Activated CD4-positive, alpha-beta T cell treated with anti-CD3 and anti-CD28 coated beads for 36 hours (primary cell): Measurements from ENCODE around the gene MLPH. TPM values are rescaled to one million over a fixed set of nuclear protein-coding genes. Genes with fewer than 3 reads are reported as not detected.

ENCODE experiments used
- ATAC-seq: fragments of 200-7000 bp; cut with Tn5 transposase; one replicate; pipeline ENCODE4 v1.10.0; 2021; ENCODE audit warnings: mild to moderate bottlenecking, moderate library complexity
- CTCF ChIA-PET: fragments of 350-600 bp; sonication (Branson Sonifier 250); formaldehyde crosslinking; loops from one replicate; lab custom pipeline; 2021; ENCODE audit warnings: antibody characterized with exemption; lab: Charles Lee
- POLR2A ChIA-PET: fragments of 350-600 bp; sonication (Branson Sonifier 250); formaldehyde crosslinking; loops from one replicate; lab custom pipeline; 2021; ENCODE audit warnings: antibody characterized with exemption, inconsistent platforms; lab: Charles Lee
- DNase-seq: peaks from one replicate; pipeline ENCODE4 v3.0.0-alpha.2; 2020
- H3K27ac Mint-ChIP-seq: one replicate; pipeline ENCODE4 v1.8.0; 2021; ENCODE audit warnings: mixed read lengths
- H3K27me3 Mint-ChIP-seq: one replicate; pipeline ENCODE4 v1.8.0; 2021; ENCODE audit warnings: mixed read lengths
- H3K36me3 Mint-ChIP-seq: one replicate; pipeline ENCODE4 v1.8.0; 2021; ENCODE audit warnings: low read depth, mixed read lengths
- H3K4me1 Mint-ChIP-seq: one replicate; pipeline ENCODE4 v1.8.0; 2021; ENCODE audit warnings: mixed read lengths
- H3K4me3 Mint-ChIP-seq: one replicate; pipeline ENCODE4 v1.8.0; 2021; ENCODE audit warnings: mild to moderate bottlenecking, moderate library complexity, mixed read lengths
- H3K9me3 Mint-ChIP-seq: one replicate; pipeline ENCODE4 v1.8.0; 2021; ENCODE audit warnings: low read depth, mixed read lengths
- intact Hi-C, 2 experiments: fragments of 100-400 bp; cut with DNase I in 1 of 2; cut with micrococcal nuclease in 1 of 2; formaldehyde crosslinking; loops; one replicate each; pipeline versions ENCODE4 v1.14.2 to v1.15.1; 2022 to 2024; cut with DNase I, micrococcal nuclease
- total RNA-seq, 2 experiments: library from RNA; stranded (reverse); gene quantifications; one replicate each; pipeline ENCODE4 v1.2.3, GENCODE V29; 2021

Gene MLPH
- total RNA-seq, 2 experiments from 2014 or later = 0.82 to 1.2 TPM

- Mint-ChIP-seq H3K27me3 (no peaks in the 10 kb centered on the region), H3K9me3 (no peaks in the 10 kb centered on the region), H3K4me3 (no peak overlapping the region), H3K36me3 (no peaks in the 10 kb centered on the region), H3K27ac (no peak overlapping the region), H3K4me1 (no peaks in the 10 kb centered on the region)
- ATAC-seq (peak; percentile 11), DNase-seq (no peak)
- intact Hi-C loops = loop anchor here in 1 of 2 experiments (10.0 kb wide), 1 partner anchor 147 kb away; no protein-coding TSS in a partner anchor
- ChIA-PET POLR2A (interaction anchor here (0.6 to 1.1 kb wide), 2 partner anchors 10 to 59 kb away, joined by 3 read pairs; no protein-coding TSS in a partner anchor), CTCF (interaction anchor here (0.5 to 5.3 kb wide), 39 partner anchors 8 to 486 kb away, joined by 3 to 233 read pairs (median 6); partner anchors contain the start of gene COPS8)
Measured at GRCh38 chr2:237571551-237571950, 84.5 kb downstream of the MLPH start.

- Mint-ChIP-seq H3K4me1 (no peaks in the 10 kb centered on the region), H3K9me3 (no peaks in the 10 kb centered on the region), H3K27ac (no peak overlapping the region), H3K4me3 (no peak overlapping the region), H3K27me3 (no peaks in the 10 kb centered on the region), H3K36me3 (no peaks in the 10 kb centered on the region)
- ChIA-PET POLR2A (interaction anchor here (0.6 to 1.1 kb wide), 2 partner anchors 9 to 59 kb away, joined by 3 read pairs; no protein-coding TSS in a partner anchor), CTCF (interaction anchor here (0.5 to 5.3 kb wide), 49 partner anchors 8 to 487 kb away, joined by 3 to 233 read pairs (median 5); partner anchors contain the start of gene COPS8)
- intact Hi-C loops = loop anchor here (1.0 to 10.0 kb wide), 5 partner anchors 60 to 450 kb away; no protein-coding TSS in a partner anchor
- peak; percentile 99 for ATAC-seq
- peak; percentile 95 for DNase-seq
Measured at GRCh38 chr2:237572021-237572741, 85.1 kb downstream of the MLPH start.

GRCh38 chr2:237572742-237573101 lies 85.7 kb downstream of the MLPH start:
- ATAC-seq (no peak), DNase-seq (no peak)
- H3K27me3 Mint-ChIP-seq = no peaks in the 10 kb centered on the region
- no peak overlapping the region for H3K27ac Mint-ChIP-seq
- no peaks in the 10 kb centered on the region for H3K36me3 Mint-ChIP-seq
- H3K4me3 Mint-ChIP-seq = no peak overlapping the region
- H3K4me1 Mint-ChIP-seq = no peaks in the 10 kb centered on the region
- CTCF ChIA-PET = interaction anchor here (0.6 to 5.3 kb wide), 34 partner anchors 9 to 487 kb away, joined by 3 to 233 read pairs (median 7); partner anchors contain the start of gene COPS8
- POLR2A ChIA-PET = no interaction called here
- H3K9me3 Mint-ChIP-seq = no peaks in the 10 kb centered on the region
- intact Hi-C loops = loop anchor here (1.0 to 10.0 kb wide), 5 partner anchors 60 to 450 kb away; no protein-coding TSS in a partner anchor

- H3K9me3 Mint-ChIP-seq = no peaks in the 10 kb centered on the region
- no peaks in the 10 kb centered on the region for H3K36me3 Mint-ChIP-seq
- H3K27ac Mint-ChIP-seq = no peak overlapping the region
- DNase-seq = no peak
- intact Hi-C loops = loop anchor here in 1 of 2 experiments (10.0 kb wide), 1 partner anchor 149 kb away; no protein-coding TSS in a partner anchor
- CTCF ChIA-PET = interaction anchor here (0.8 to 5.3 kb wide), 4 partner anchors 8 to 452 kb away, joined by 3 to 233 read pairs (median 13); no protein-coding TSS in a partner anchor
- no peaks in the 10 kb centered on the region for H3K27me3 Mint-ChIP-seq
- no peak for ATAC-seq
- no peaks in the 10 kb centered on the region for H3K4me1 Mint-ChIP-seq
- POLR2A ChIA-PET = no interaction called here
- H3K4me3 Mint-ChIP-seq = no peak overlapping the region
Measured at GRCh38 chr2:237573721-237574415, 86.8 kb downstream of the MLPH start.

GRCh38 chr2:237574467-237574866 lies 87.4 kb downstream of the MLPH start:
- ChIA-PET POLR2A (no interaction called here), CTCF (interaction anchor here (5.3 kb wide), 1 partner anchor 62 kb away, joined by 233 read pairs; no protein-coding TSS in a partner anchor)
- intact Hi-C loops = loop anchor here in 1 of 2 experiments (10.0 kb wide), 1 partner anchor 150 kb away; no protein-coding TSS in a partner anchor
- ATAC-seq (no peak), DNase-seq (no peak)
- Mint-ChIP-seq H3K9me3 (no peaks in the 10 kb centered on the region), H3K4me1 (no peaks in the 10 kb centered on the region), H3K4me3 (no peak overlapping the region), H3K36me3 (no peaks in the 10 kb centered on the region), H3K27me3 (no peaks in the 10 kb centered on the region), H3K27ac (no peak overlapping the region)

- H3K27me3 Mint-ChIP-seq = no peaks in the 10 kb centered on the region
- no peak for DNase-seq
- CTCF ChIA-PET = interaction anchor here (0.6 to 5.3 kb wide), 3 partner anchors 63 to 206 kb away, joined by 3 to 233 read pairs (median 23); no protein-coding TSS in a partner anchor
- no peaks in the 10 kb centered on the region for H3K9me3 Mint-ChIP-seq
- POLR2A ChIA-PET = no interaction called here
- no peak for ATAC-seq
- no peaks in the 10 kb centered on the region for H3K4me1 Mint-ChIP-seq
- intact Hi-C loops = loop anchor here in 1 of 2 experiments (10.0 kb wide), 1 partner anchor 150 kb away; no protein-coding TSS in a partner anchor
- H3K4me3 Mint-ChIP-seq = no peak overlapping the region
- H3K27ac Mint-ChIP-seq = no peak overlapping the region
- no peaks in the 10 kb centered on the region for H3K36me3 Mint-ChIP-seq
Measured at GRCh38 chr2:237574894-237575868, 88.1 kb downstream of the MLPH start.

- DNase-seq (no peak), ATAC-seq (no peak)
- Mint-ChIP-seq H3K27me3 (no peaks in the 10 kb centered on the region), H3K27ac (no peak overlapping the region), H3K9me3 (no peaks in the 10 kb centered on the region), H3K4me3 (no peak overlapping the region), H3K36me3 (no peaks in the 10 kb centered on the region), H3K4me1 (no peaks in the 10 kb centered on the region)
- CTCF ChIA-PET = interaction anchor here (0.6 to 2.6 kb wide), 4 partner anchors 26 to 205 kb away, joined by 3 to 23 read pairs (median 4); no protein-coding TSS in a partner anchor
- POLR2A ChIA-PET = no interaction called here
- intact Hi-C loops = loop anchor here in 1 of 2 experiments (10.0 kb wide), 1 partner anchor 151 kb away; no protein-coding TSS in a partner anchor
Measured at GRCh38 chr2:237575869-237576862, 89.1 kb downstream of the MLPH start.

GRCh38 chr2:237576974-237577373 lies 89.9 kb downstream of the MLPH start:
- POLR2A ChIA-PET = no interaction called here
- no peak for DNase-seq
- no peaks in the 10 kb centered on the region for H3K27me3 Mint-ChIP-seq
- no peaks in the 10 kb centered on the region for H3K36me3 Mint-ChIP-seq
- intact Hi-C loops = loop anchor here in 1 of 2 experiments (10.0 kb wide), 1 partner anchor 152 kb away; no protein-coding TSS in a partner anchor
- no peaks in the 10 kb centered on the region for H3K9me3 Mint-ChIP-seq
- no peak for ATAC-seq
- CTCF ChIA-PET = interaction anchor here (2.6 kb wide), 1 partner anchor 64 kb away, joined by 23 read pairs; no protein-coding TSS in a partner anchor
- H3K4me1 Mint-ChIP-seq = peaks cover 3% of the 10 kb centered on the region
- no peak overlapping the region for H3K4me3 Mint-ChIP-seq
- no peak overlapping the region for H3K27ac Mint-ChIP-seq

GRCh38 chr2:237577458-237577857 lies 90.4 kb downstream of the MLPH start:
- Mint-ChIP-seq H3K27ac (no peak overlapping the region), H3K36me3 (no peaks in the 10 kb centered on the region), H3K4me1 (peaks cover 3% of the 10 kb centered on the region), H3K27me3 (no peaks in the 10 kb centered on the region), H3K9me3 (no peaks in the 10 kb centered on the region), H3K4me3 (no peak overlapping the region)
- DNase-seq (no peak), ATAC-seq (no peak)
- CTCF ChIA-PET = interaction anchor here (0.7 to 2.6 kb wide), 2 partner anchors 65 to 167 kb away, joined by 3 to 23 read pairs; no protein-coding TSS in a partner anchor
- intact Hi-C loops = loop anchor here in 1 of 2 experiments (10.0 kb wide), 1 partner anchor 153 kb away; no protein-coding TSS in a partner anchor
- POLR2A ChIA-PET = no interaction called here
